GM21447 (cell line): ENCODE data around the gene CCBE1.
A peak's percentile ranks its signal among the peaks of the same experiment; 100 is the strongest.
"Not testable (repeated sequence)": the region's sequence is repeated elsewhere in the genome, so short reads cannot be mapped to it uniquely, and the experiment has no call there.

Experiments
- ATAC-seq: cut with Tn5 transposase; IDR thresholded peaks from one replicate; pipeline ENCODE4 v1.9.1; 2021; ENCODE audit not compliant: unreplicated experiment

The CCBE1 gene

GRCh38 chr18:59715966-59716369, 18.7 kb upstream of the CCBE1 start:
- no peak for ATAC-seq

GRCh38 chr18:59715445-59715844, 18.2 kb upstream of the CCBE1 start:
- no peak for ATAC-seq

GRCh38 chr18:59714096-59714495, 16.9 kb upstream of the CCBE1 start:
- not testable (repeated sequence) for ATAC-seq

GRCh38 chr18:59712311-59712710, 15.1 kb upstream of the CCBE1 start:
- no peak for ATAC-seq

GRCh38 chr18:59708988-59709387, 11.8 kb upstream of the CCBE1 start:
- no peak for ATAC-seq

GRCh38 chr18:59707306-59707705, 10.1 kb upstream of the CCBE1 start:
- ATAC-seq, result no peak

GRCh38 chr18:59706499-59706898, 9.3 kb upstream of the CCBE1 start:
- ATAC-seq, result no peak

- ATAC-seq, result no peak
Measured at GRCh38 chr18:59705145-59705544, 7.9 kb upstream of the CCBE1 start.

- no peak for ATAC-seq
Measured at GRCh38 chr18:59704146-59704545, 6.9 kb upstream of the CCBE1 start.

- no peak for ATAC-seq
Measured at GRCh38 chr18:59701272-59701671, 4.0 kb upstream of the CCBE1 start.

- ATAC-seq, result no peak
Measured at GRCh38 chr18:59700535-59700967, 3.3 kb upstream of the CCBE1 start.

- ATAC-seq, result no peak
Measured at GRCh38 chr18:59699750-59700534, 2.7 kb upstream of the CCBE1 start.

- no peak for ATAC-seq
Measured at GRCh38 chr18:59699061-59699460, 1.8 kb upstream of the CCBE1 start.

GRCh38 chr18:59696311-59697235, 650 bp downstream of the CCBE1 start:
- ATAC-seq, result peak; percentile 45

- no peak for ATAC-seq
Measured at GRCh38 chr18:59695551-59695950, 1.7 kb downstream of the CCBE1 start.

- no peak for ATAC-seq
Measured at GRCh38 chr18:59694824-59695223, 2.4 kb downstream of the CCBE1 start.

GRCh38 chr18:59691996-59692395, 5.2 kb downstream of the CCBE1 start:
- no peak for ATAC-seq

- ATAC-seq, result no peak
Measured at GRCh38 chr18:59690996-59691395, 6.2 kb downstream of the CCBE1 start.

- no peak for ATAC-seq
Measured at GRCh38 chr18:59690186-59690982, 6.8 kb downstream of the CCBE1 start.

- no peak for ATAC-seq
Measured at GRCh38 chr18:59689756-59690155, 7.5 kb downstream of the CCBE1 start.

- ATAC-seq, result no peak
Measured at GRCh38 chr18:59686260-59686659, 11.0 kb downstream of the CCBE1 start.
